CD14-positive monocyte (primary cell): ENCODE data around the gene ARMC9. TPM values are rescaled to one million over a fixed set of nuclear protein-coding genes. Genes with fewer than 3 reads are reported as not detected.

Experiments used
- DNase-seq, 3 donors: peaks; one replicate each; pipeline ENCODE4 v3.0.0-alpha.2; 2011 to 2022
- H2AFZ ChIP-seq: 2 replicates; pipeline ENCODE4 v1.6.0; 2012; ENCODE audit warnings: mild to moderate bottlenecking, low read depth, low read length, inconsistent platforms; ENCODE audit not compliant: insufficient read depth, poor library complexity, severe bottlenecking
- H3K27ac ChIP-seq, 2 donors: 1 replicate in 1 of 2; 2 replicates in 1 of 2; pipeline ENCODE4 v1.5.1; 2012 to 2013; ENCODE audit warnings: low read length in 2 of 2, control low read depth in 1 of 2, inconsistent platforms in 1 of 2, low read depth in 1 of 2, mild to moderate bottlenecking in 1 of 2
- H3K27me3 ChIP-seq, 2 donors: one replicate each; pipeline versions ENCODE4 v1.6.0 to v1.6.1; 2011 to 2013; ENCODE audit warnings: low read length in 2 of 2; ENCODE audit not compliant: control insufficient read depth in 2 of 2, insufficient read depth in 2 of 2
- H3K36me3 ChIP-seq, 2 donors: replicated peaks in 1 of 2; 1 replicate in 1 of 2; 2 replicates in 1 of 2; pipeline versions ENCODE4 v1.5.1 to v1.6.1; 2012 to 2013; ENCODE audit warnings: low read length in 2 of 2, control low read depth in 1 of 2, inconsistent platforms in 1 of 2, mild to moderate bottlenecking in 1 of 2; ENCODE audit not compliant: insufficient read depth in 2 of 2, control insufficient read depth in 1 of 2
- H3K4me1 ChIP-seq, 2 donors: 1 replicate in 1 of 2; 2 replicates in 1 of 2; pipeline versions ENCODE4 v1.5.1 to v1.6.1; 2012 to 2013; ENCODE audit warnings: low read length in 2 of 2, control low read depth in 1 of 2, inconsistent platforms in 1 of 2, mild to moderate bottlenecking in 1 of 2, moderate library complexity in 1 of 2; ENCODE audit not compliant: insufficient read depth in 2 of 2, control insufficient read depth in 1 of 2
- H3K4me2 ChIP-seq: replicated peaks from 2 replicates; pipeline ENCODE3; 2012; ENCODE audit warnings: low read length, moderate library complexity, mild to moderate bottlenecking; ENCODE audit not compliant: poor library complexity, severe bottlenecking; ENCODE audit errors: extremely low read depth
- H3K4me3 ChIP-seq, 3 experiments: fragments of 200-600 bp in 1 of 3; sonication (generic) in 1 of 3; replicated peaks in 1 of 3; 1 replicate in 2 of 3; 2 replicates in 1 of 3; pipeline ENCODE4 v1.5.1; 2011 to 2013; ENCODE audit warnings: low read length in 3 of 3, mild to moderate bottlenecking in 3 of 3, control low read depth in 2 of 3, low read depth in 2 of 3, inconsistent platforms in 1 of 3, moderate library complexity in 1 of 3
- H3K79me2 ChIP-seq: 2 replicates; pipeline ENCODE4 v1.6.0; 2012; ENCODE audit warnings: mild to moderate bottlenecking, control low read depth, inconsistent platforms, low read length, moderate library complexity; ENCODE audit not compliant: insufficient read depth
- H3K9ac ChIP-seq: 2 replicates; pipeline ENCODE4 v1.6.0; 2017; ENCODE audit warnings: low read length, mild to moderate bottlenecking; ENCODE audit not compliant: insufficient read depth, poor library complexity, severe bottlenecking
- H3K9me3 ChIP-seq, 2 donors: replicated peaks in 1 of 2; 1 replicate in 1 of 2; 2 replicates in 1 of 2; pipeline versions ENCODE4 v1.5.1 to v1.6.1; 2012 to 2013; ENCODE audit warnings: low read length in 2 of 2, control low read depth in 1 of 2; ENCODE audit not compliant: control insufficient read depth in 1 of 2, insufficient read depth in 1 of 2
- H4K20me1 ChIP-seq: 2 replicates; pipeline ENCODE4 v1.6.0; 2012; ENCODE audit warnings: mild to moderate bottlenecking, low read length, control low read depth, moderate library complexity; ENCODE audit not compliant: insufficient read depth
- H3K27ac Mint-ChIP-seq, 7 donors: one replicate each; pipeline ENCODE4 v1.8.0; 2020; ENCODE audit warnings: mild to moderate bottlenecking in 7 of 7, mixed read lengths in 7 of 7, moderate library complexity in 6 of 7, inconsistent platforms in 2 of 7
- H3K27me3 Mint-ChIP-seq, 3 donors: one replicate each; pipeline ENCODE4 v1.8.0; 2021 to 2022; ENCODE audit warnings: low read depth in 3 of 3, mild to moderate bottlenecking in 3 of 3, mixed read lengths in 3 of 3, moderate library complexity in 3 of 3, inconsistent platforms in 1 of 3
- H3K36me3 Mint-ChIP-seq, 2 donors: one replicate each; pipeline ENCODE4 v1.8.0; 2020; ENCODE audit warnings: mixed read lengths in 2 of 2, inconsistent platforms in 1 of 2, mild to moderate bottlenecking in 1 of 2
- H3K4me1 Mint-ChIP-seq: one replicate; pipeline ENCODE4 v1.8.0; 2020; ENCODE audit warnings: mild to moderate bottlenecking, mixed read lengths
- H3K4me3 Mint-ChIP-seq, 2 donors: one replicate each; pipeline ENCODE4 v1.8.0; 2020; ENCODE audit warnings: mild to moderate bottlenecking in 2 of 2, mixed read lengths in 2 of 2, moderate library complexity in 1 of 2
- H3K9me3 Mint-ChIP-seq, 7 donors: one replicate each; pipeline ENCODE4 v1.8.0; 2020 to 2022; ENCODE audit warnings: mixed read lengths in 7 of 7, mild to moderate bottlenecking in 6 of 7, moderate library complexity in 6 of 7, inconsistent platforms in 2 of 7
- WGBS: methylation state at CpG from one replicate; pipeline ENCODE4 v1.1.5; 2013; ENCODE audit warnings: missing lambda C conversion rate; ENCODE audit not compliant: insufficient coverage; 5-methylcytosine and 5-hydroxymethylcytosine counted together
- intact Hi-C, 2 donors: fragments of 100-400 bp; cut with micrococcal nuclease; formaldehyde crosslinking; loops; one replicate each; pipeline versions ENCODE4 v1.15.0 to v1.15.1; 2023
- polyA plus RNA-seq, 3 donors: library from polyadenylated mRNA; depleted of rRNA in 1 of 3; unstranded in 2 of 3; stranded (reverse) in 1 of 3; fragments of 300-500 nt in 2 of 3; fragments of >200 nt in 1 of 3; fragmentation: Illumina TruSeq in 2 of 3; gene quantifications; 1 replicate in 2 of 3; 2 replicates in 1 of 3; pipeline ENCODE4 v1.2.3, GENCODE V29; 2012 to 2021
- TF ChIP-seq, protein P1 (sequence below): fragments of 200-600 bp; IDR thresholded peaks from one replicate; pipeline ENCODE4 v1.8.0; 2022; ENCODE audit warnings: antibody characterized with exemption, mild to moderate bottlenecking

ARMC9 gene
- polyA plus RNA-seq, 3 donors = 0.07 to 0.27 TPM; not detected in 1

DNA sequence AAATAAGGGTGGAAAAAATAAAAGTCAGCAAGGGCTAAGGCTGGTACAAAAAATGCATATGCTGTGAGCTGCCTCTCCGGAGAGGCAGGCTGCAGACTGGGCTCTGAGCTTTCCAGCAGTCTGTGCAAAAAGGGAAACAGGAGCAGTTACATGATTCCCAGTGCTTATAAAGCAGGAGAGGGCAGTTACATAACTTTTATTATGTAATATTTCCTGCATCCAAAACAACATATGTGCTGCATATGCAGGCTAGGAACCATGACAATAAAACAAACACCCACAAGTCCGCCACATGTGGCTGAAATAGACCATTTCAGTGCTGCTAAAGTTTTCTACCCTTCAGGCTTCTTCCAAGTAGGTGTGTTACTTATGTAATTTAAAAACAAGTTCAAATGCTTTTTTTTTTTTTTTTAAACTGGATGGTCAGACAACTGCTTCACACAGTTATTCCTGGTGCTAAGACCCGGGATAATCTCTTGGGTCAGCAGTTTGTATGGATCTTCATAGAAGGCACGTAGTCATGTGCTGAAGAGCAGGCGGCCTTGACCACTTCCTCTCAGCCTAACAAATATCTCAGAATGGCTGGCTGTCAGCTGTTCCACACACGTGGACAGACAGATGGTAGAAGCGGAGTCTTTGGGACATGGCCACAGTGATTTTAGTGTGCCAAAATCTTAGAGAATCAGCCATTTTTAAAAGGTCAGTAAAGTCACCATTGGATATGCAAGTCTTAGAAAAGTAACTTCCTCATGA is 43.5 kb downstream of the ARMC9 start:
- 14% methylated on average over 1 of the region's 7 CpGs for WGBS

GRCh38 chr2:231243866-231244265 is 45.4 kb downstream of the ARMC9 start:
- H3K4me2 ChIP-seq = no peak overlapping the region
- Mint-ChIP-seq H3K4me1 (peaks cover 26% of the 10 kb centered on the region), H3K27ac (no peak overlapping the region), H3K9me3 (no peaks in the 10 kb centered on the region), H3K36me3 (no peaks in the 10 kb centered on the region), H3K27me3 (peaks cover 2 to 4% (median 3%) of the 10 kb centered on the region in 3 donors), H3K4me3 (no peak overlapping the region)
- H2AFZ ChIP-seq = no peak overlapping the region
- H4K20me1 ChIP-seq = no peaks in the 10 kb centered on the region
- H3K79me2 ChIP-seq = no peaks in the 10 kb centered on the region
- H3K9me3 ChIP-seq = no peaks in the 10 kb centered on the region
- TF ChIP-seq, protein P1, sequence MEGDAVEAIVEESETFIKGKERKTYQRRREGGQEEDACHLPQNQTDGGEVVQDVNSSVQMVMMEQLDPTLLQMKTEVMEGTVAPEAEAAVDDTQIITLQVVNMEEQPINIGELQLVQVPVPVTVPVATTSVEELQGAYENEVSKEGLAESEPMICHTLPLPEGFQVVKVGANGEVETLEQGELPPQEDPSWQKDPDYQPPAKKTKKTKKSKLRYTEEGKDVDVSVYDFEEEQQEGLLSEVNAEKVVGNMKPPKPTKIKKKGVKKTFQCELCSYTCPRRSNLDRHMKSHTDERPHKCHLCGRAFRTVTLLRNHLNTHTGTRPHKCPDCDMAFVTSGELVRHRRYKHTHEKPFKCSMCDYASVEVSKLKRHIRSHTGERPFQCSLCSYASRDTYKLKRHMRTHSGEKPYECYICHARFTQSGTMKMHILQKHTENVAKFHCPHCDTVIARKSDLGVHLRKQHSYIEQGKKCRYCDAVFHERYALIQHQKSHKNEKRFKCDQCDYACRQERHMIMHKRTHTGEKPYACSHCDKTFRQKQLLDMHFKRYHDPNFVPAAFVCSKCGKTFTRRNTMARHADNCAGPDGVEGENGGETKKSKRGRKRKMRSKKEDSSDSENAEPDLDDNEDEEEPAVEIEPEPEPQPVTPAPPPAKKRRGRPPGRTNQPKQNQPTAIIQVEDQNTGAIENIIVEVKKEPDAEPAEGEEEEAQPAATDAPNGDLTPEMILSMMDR = no peak
- H3K4me1 ChIP-seq = peaks cover 22 to 27% of the 10 kb centered on the region in 2 donors
- no peak overlapping the region for H3K4me3 ChIP-seq
- H3K27me3 ChIP-seq = no peaks in the 10 kb centered on the region
- intact Hi-C loops = no loop called here
- no peak overlapping the region for H3K9ac ChIP-seq
- H3K36me3 ChIP-seq = no peaks in the 10 kb centered on the region
- DNase-seq = no peak
- WGBS = no CpG with 5 or more reads among the region's 7 CpGs
- no peak overlapping the region for H3K27ac ChIP-seq

More for the DNA sequence above, 43.5 kb downstream of the ARMC9 start:
- Histone ChIP-seq H4K20me1 (no peaks in the 10 kb centered on the region), H3K4me3 (peak overlapping the region in 1 of 3 experiments; percentile 22), H3K4me1 (peaks cover 22 to 27% of the 10 kb centered on the region in 2 donors), H3K27me3 (no peaks in the 10 kb centered on the region), H3K79me2 (no peaks in the 10 kb centered on the region), H3K9me3 (no peaks in the 10 kb centered on the region), H2AFZ (peak overlapping the region; percentile 49), H3K36me3 (no peaks in the 10 kb centered on the region), H3K4me2 (peak overlapping the region; percentile 27), H3K9ac (no peak overlapping the region), H3K27ac (peak overlapping the region in 1 of 2 donors; percentile 50)
- Mint-ChIP-seq H3K4me1 (peaks cover 26% of the 10 kb centered on the region), H3K27ac (peak overlapping the region; percentile 10 to 88 (median 63)), H3K36me3 (no peaks in the 10 kb centered on the region), H3K27me3 (peaks cover 2 to 3% (median 3%) of the 10 kb centered on the region in 3 donors), H3K4me3 (peak overlapping the region in 1 of 2 donors; percentile 64), H3K9me3 (no peaks in the 10 kb centered on the region)
- TF ChIP-seq, protein P1 = no peak
- intact Hi-C loops = no loop called here
- peak; percentile 29 to 34 (median 33) for DNase-seq
